Mesendoderm (in vitro differentiated cells): ENCODE data around the gene CERS5.
A peak's percentile ranks its signal among the peaks of the same experiment; 100 is the strongest.

Experiments used
- DNase-seq: peaks from one replicate; pipeline ENCODE4 v3.0.0; 2013
- H2AK5ac ChIP-seq: 2 replicates; pipeline ENCODE4 v1.6.1; 2013; ENCODE audit warnings: low read length, inconsistent platforms
- H2BK120ac ChIP-seq: 2 replicates; pipeline ENCODE4 v1.6.1; 2013; ENCODE audit warnings: low read depth, mild to moderate bottlenecking, low read length, moderate library complexity, mixed read lengths
- H2BK15ac ChIP-seq: replicated peaks from 2 replicates; pipeline ENCODE4 v1.6.1; 2013; ENCODE audit warnings: low read depth, mild to moderate bottlenecking, moderate library complexity
- H2BK5ac ChIP-seq: 2 replicates; pipeline ENCODE4 v1.6.1; 2013; ENCODE audit warnings: low read length, inconsistent platforms
- H3K18ac ChIP-seq: 2 replicates; pipeline ENCODE4 v1.6.1; 2013; ENCODE audit warnings: mild to moderate bottlenecking, low read length, mixed read lengths
- H3K23ac ChIP-seq: one replicate; pipeline ENCODE4 v1.6.1; 2013; ENCODE audit warnings: low read length
- H3K27ac ChIP-seq: 2 replicates; pipeline ENCODE4 v1.5.1; 2013; ENCODE audit warnings: low read depth, mild to moderate bottlenecking, inconsistent platforms, low read length, moderate library complexity
- H3K27me3 ChIP-seq: 2 replicates; pipeline ENCODE4 v1.6.1; 2013; ENCODE audit warnings: low read length, control low read depth, mild to moderate bottlenecking, inconsistent platforms; ENCODE audit not compliant: insufficient read depth, poor library complexity
- H3K36me3 ChIP-seq: 2 replicates; pipeline ENCODE4 v1.6.1; 2013; ENCODE audit warnings: low read length, inconsistent platforms; ENCODE audit not compliant: control insufficient read depth, insufficient read depth
- H3K4ac ChIP-seq: one replicate; pipeline ENCODE4 v1.6.1; 2013; ENCODE audit warnings: low read depth, mild to moderate bottlenecking, low read length, moderate library complexity
- H3K4me1 ChIP-seq: 2 replicates; pipeline ENCODE4 v1.6.1; 2013; ENCODE audit warnings: low read depth, low read length, inconsistent platforms; ENCODE audit not compliant: control insufficient read depth
- H3K4me2 ChIP-seq: 2 replicates; pipeline ENCODE4 v1.6.1; 2013; ENCODE audit warnings: low read length
- H3K4me3 ChIP-seq: 2 replicates; pipeline ENCODE4 v1.5.1; 2013; ENCODE audit warnings: mild to moderate bottlenecking, low read length
- H3K56ac ChIP-seq: one replicate; pipeline ENCODE4 v1.6.1; 2013; ENCODE audit warnings: low read length
- H3K79me1 ChIP-seq: 2 replicates; pipeline ENCODE4 v1.6.1; 2013; ENCODE audit warnings: low read length, inconsistent platforms
- H3K79me2 ChIP-seq: 2 replicates; pipeline ENCODE4 v1.6.1; 2013; ENCODE audit warnings: mild to moderate bottlenecking, low read length; ENCODE audit not compliant: control insufficient read depth, insufficient read depth
- H3K9ac ChIP-seq: 2 replicates; pipeline ENCODE4 v1.6.1; 2013; ENCODE audit warnings: low read length, inconsistent platforms
- H4K5ac ChIP-seq: one replicate; pipeline ENCODE4 v1.6.1; 2013; ENCODE audit warnings: low read length
- H4K8ac ChIP-seq: one replicate; pipeline ENCODE4 v1.6.1; 2013; ENCODE audit warnings: low read depth, mild to moderate bottlenecking, control low read depth, low read length, moderate library complexity
- WGBS: extraction: QIAGEN DNeasy Blood & Tissue Kit; methylation state at CpG from one replicate; pipeline ENCODE4 v1.1.7; 2013; ENCODE audit warnings: low lambda C conversion rate, missing lambda C conversion rate; ENCODE audit not compliant: insufficient coverage; ENCODE audit errors: extremely low coverage; 5-methylcytosine and 5-hydroxymethylcytosine counted together

The CERS5 gene

DNA sequence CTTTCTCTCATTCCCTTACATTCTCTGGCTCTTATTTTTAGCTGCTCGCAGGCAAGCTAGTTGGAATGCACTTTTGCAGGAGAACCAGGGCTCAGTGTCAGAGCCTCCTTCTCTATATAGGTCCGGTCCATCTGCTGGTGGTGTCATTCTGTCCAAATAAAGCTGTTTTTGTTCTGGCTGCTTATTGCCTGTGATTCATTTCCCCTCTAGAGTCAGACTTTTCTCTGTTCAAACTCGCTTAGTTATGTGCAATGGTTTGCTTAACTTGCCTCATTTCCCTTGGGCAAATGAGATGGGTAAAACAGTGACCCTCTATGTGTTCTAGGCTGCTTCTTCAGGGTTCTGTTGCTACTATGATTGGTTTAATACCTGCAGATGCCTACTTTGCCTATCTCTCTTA, 79.2 kb downstream of the CERS5 start:
- H3K4ac ChIP-seq = no peak overlapping the region
- no peak overlapping the region for H2BK5ac ChIP-seq
- H4K5ac ChIP-seq = no peak overlapping the region
- no CpG with 5 or more reads among the region's 3 CpGs for WGBS
- H3K9ac ChIP-seq = no peak overlapping the region
- H3K4me2 ChIP-seq = no peak overlapping the region
- H4K8ac ChIP-seq = no peak overlapping the region
- no peak overlapping the region for H3K4me3 ChIP-seq
- no peak overlapping the region for H2BK15ac ChIP-seq
- H3K27me3 ChIP-seq = no peaks in the 10 kb centered on the region
- no peak for DNase-seq
- H2AK5ac ChIP-seq = no peak overlapping the region
- peaks cover 16% of the 10 kb centered on the region for H3K36me3 ChIP-seq
- H3K4me1 ChIP-seq = peaks cover 3% of the 10 kb centered on the region
- peaks cover 12% of the 10 kb centered on the region for H3K79me2 ChIP-seq
- H2BK120ac ChIP-seq = no peak overlapping the region
- H3K79me1 ChIP-seq = peaks cover 12% of the 10 kb centered on the region
- no peak overlapping the region for H3K18ac ChIP-seq
- no peak overlapping the region for H3K27ac ChIP-seq
- no peak overlapping the region for H3K56ac ChIP-seq
- no peak overlapping the region for H3K23ac ChIP-seq

DNA sequence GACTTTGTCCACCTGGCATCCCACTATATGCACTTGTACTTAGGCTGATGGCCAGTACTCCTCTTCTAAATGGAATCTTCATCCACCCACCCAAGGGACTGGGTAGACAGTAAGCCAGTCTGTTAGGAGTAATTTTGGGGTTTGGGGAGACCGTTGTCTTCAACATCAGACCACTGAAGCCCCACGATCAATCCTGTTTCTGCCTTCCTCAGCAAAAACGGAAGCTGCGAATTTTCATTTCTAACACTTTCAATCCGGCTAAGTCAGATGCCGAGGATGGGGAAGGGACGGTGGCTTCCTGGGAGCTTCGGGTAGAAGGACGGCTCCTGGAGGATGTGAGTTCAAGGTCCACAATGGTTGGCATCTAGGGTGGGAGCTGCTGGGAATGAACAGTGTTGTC, 80.0 kb downstream of the CERS5 start:
- H3K9ac ChIP-seq = no peak overlapping the region
- DNase-seq = no peak
- H3K36me3 ChIP-seq = peaks cover 16% of the 10 kb centered on the region
- peaks cover 12% of the 10 kb centered on the region for H3K79me1 ChIP-seq
- H3K4me2 ChIP-seq = no peak overlapping the region
- H3K27ac ChIP-seq = no peak overlapping the region
- peak overlapping the region; percentile 15 for H3K56ac ChIP-seq
- H3K18ac ChIP-seq = no peak overlapping the region
- no peak overlapping the region for H4K8ac ChIP-seq
- peaks cover 12% of the 10 kb centered on the region for H3K79me2 ChIP-seq
- no peak overlapping the region for H3K23ac ChIP-seq
- no peak overlapping the region for H3K4ac ChIP-seq
- no peak overlapping the region for H4K5ac ChIP-seq
- H2AK5ac ChIP-seq = no peak overlapping the region
- H2BK15ac ChIP-seq = no peak overlapping the region
- no peak overlapping the region for H3K4me3 ChIP-seq
- H3K27me3 ChIP-seq = no peaks in the 10 kb centered on the region
- no peak overlapping the region for H2BK5ac ChIP-seq
- WGBS = no CpG with 5 or more reads among the region's 9 CpGs
- H3K4me1 ChIP-seq = peaks cover 3% of the 10 kb centered on the region
- no peak overlapping the region for H2BK120ac ChIP-seq

DNA sequence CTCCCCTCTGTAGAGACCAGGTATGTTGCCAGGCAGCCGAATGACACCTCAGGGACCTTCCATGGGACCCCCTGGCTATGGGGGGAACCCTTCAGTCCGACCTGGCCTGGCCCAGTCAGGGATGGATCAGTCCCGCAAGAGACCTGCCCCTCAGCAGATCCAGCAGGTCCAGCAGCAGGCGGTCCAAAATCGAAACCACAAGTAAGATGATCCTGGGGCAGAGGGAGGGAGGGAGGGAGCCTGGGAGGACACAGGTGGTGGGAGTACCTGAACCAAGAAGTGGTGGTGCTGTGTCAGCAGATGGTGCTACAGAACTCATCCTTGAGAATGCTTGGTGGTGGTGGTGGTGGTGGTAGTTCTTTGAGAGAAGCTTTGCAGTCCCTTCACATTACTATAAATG, 81.0 kb downstream of the CERS5 start:
- Histone ChIP-seq H2BK15ac (no peak overlapping the region), H3K79me2 (peaks cover 12% of the 10 kb centered on the region), H3K27me3 (no peaks in the 10 kb centered on the region), H3K56ac (peak overlapping the region; percentile 91), H2AK5ac (no peak overlapping the region), H4K8ac (no peak overlapping the region), H3K27ac (no peak overlapping the region), H3K4me2 (peak overlapping the region; percentile 71), H3K4me3 (peak overlapping the region; percentile 90), H3K9ac (peak overlapping the region; percentile 82), H3K4ac (no peak overlapping the region), H3K79me1 (peaks cover 12% of the 10 kb centered on the region), H3K4me1 (peaks cover 3% of the 10 kb centered on the region), H2BK120ac (no peak overlapping the region), H3K23ac (no peak overlapping the region), H3K18ac (no peak overlapping the region), H4K5ac (no peak overlapping the region), H2BK5ac (no peak overlapping the region), H3K36me3 (peaks cover 16% of the 10 kb centered on the region)
- WGBS = no CpG with 5 or more reads among the region's 5 CpGs
- peak; percentile 39 for DNase-seq

DNA sequence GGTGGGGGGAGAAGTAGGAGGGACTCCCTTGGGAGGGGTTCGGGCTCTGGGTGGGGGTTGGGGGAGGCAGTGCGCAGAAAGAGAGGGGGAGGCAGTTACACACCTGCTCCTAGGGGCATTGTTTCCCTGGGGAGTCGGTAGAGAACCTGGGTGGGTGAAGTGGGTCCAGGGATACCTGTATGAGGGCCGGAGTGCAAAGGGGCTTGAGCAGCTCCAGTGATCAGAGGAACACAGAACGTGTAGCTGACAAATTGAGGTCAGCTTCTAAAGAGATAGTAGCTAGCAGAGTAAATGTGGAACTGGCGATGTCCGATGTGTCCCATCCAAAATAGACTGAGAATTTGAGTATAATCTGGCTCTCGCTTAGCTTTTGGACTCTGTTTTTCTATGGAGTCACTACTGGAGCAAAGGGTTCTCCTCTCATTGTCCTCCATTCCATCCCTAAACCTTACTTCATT, 81.5 kb downstream of the CERS5 start:
- no peaks in the 10 kb centered on the region for H3K27me3 ChIP-seq
- no peak overlapping the region for H3K23ac ChIP-seq
- H2AK5ac ChIP-seq = no peak overlapping the region
- H3K18ac ChIP-seq = peak overlapping the region; percentile 98
- no peak overlapping the region for H2BK120ac ChIP-seq
- H3K4me1 ChIP-seq = peaks cover 3% of the 10 kb centered on the region
- no CpG with 5 or more reads among the region's 8 CpGs for WGBS
- no peak overlapping the region for H2BK15ac ChIP-seq
- no peak overlapping the region for H4K8ac ChIP-seq
- no peak overlapping the region for H4K5ac ChIP-seq
- peak overlapping the region; percentile 91 for H3K56ac ChIP-seq
- peak overlapping the region; percentile 22 for H3K27ac ChIP-seq
- H3K4me2 ChIP-seq = peak overlapping the region; percentile 71
- H3K36me3 ChIP-seq = peaks cover 16% of the 10 kb centered on the region
- peaks cover 12% of the 10 kb centered on the region for H3K79me1 ChIP-seq
- H3K4me3 ChIP-seq = peak overlapping the region; percentile 90
- DNase-seq = no peak
- H3K9ac ChIP-seq = peak overlapping the region; percentile 82
- H2BK5ac ChIP-seq = no peak overlapping the region
- no peak overlapping the region for H3K4ac ChIP-seq
- H3K79me2 ChIP-seq = peaks cover 12% of the 10 kb centered on the region

DNA sequence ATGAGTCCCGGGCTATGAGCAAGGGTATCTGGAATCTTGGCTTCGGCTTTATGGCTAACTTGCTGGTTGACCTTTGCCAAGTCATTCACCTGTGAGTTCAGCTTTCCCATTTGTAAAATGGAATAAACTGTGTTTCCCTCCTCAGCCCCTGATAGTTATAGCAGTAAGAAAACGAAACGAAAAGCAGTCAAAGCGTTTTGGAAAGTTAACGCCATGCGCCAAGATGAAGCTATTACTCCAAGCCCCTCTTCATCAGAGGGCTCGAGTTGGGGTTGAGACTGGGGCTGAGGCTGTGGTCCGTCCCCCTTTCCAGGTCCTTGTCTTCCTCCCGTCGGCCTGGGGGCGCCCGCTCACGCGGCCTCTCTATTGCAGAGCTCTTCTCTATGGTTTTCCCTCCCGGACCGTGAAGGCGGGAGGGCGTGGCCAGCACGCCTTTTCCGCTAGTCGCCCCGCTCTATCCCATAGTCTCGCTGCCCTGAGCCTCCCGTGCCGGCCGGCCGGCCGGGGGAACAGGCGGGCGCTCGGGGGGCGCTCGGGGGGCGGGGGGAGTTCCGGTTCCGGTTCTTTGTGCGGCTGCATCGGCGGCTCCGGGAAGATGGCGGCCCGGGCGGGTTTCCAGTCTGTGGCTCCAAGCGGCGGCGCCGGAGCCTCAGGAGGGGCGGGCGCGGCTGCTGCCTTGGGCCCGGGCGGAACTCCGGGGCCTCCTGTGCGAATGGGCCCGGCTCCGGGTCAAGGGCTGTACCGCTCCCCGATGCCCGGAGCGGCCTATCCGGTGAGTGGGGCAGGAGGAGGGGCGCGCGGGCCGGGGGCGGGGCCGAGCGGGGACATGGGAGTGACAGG, 82.2 kb downstream of the CERS5 start, which contains the start of gene SMARCD1:
Gene SMARCD1, plus strand, starts transcription at position 568 of the 840 bp plus-strand sequence. Its CDS starts 28 bp downstream, at position 596.
- Histone ChIP-seq H4K5ac (peak within 1 kb of the TSS; percentile 88), H2AK5ac (no peak within 1 kb of the TSS), H3K27ac (peak within 1 kb of the TSS; percentile 91), H3K36me3 (peaks cover 14% of the 10 kb centered on the region), H2BK5ac (peak within 1 kb of the TSS; percentile 50), H2BK120ac (no peak within 1 kb of the TSS), H3K9ac (peak within 1 kb of the TSS; percentile 87), H3K23ac (no peak within 1 kb of the TSS), H2BK15ac (no peak within 1 kb of the TSS), H3K4me1 (peaks cover 3% of the 10 kb centered on the region), H3K18ac (peak within 1 kb of the TSS; percentile 98), H3K27me3 (peaks cover 3% of the 10 kb centered on the region), H3K56ac (peak within 1 kb of the TSS; percentile 92), H3K4me2 (peak within 1 kb of the TSS; percentile 79), H3K79me2 (peaks cover 12% of the 10 kb centered on the region), H3K4me3 (peak within 1 kb of the TSS; percentile 90), H3K79me1 (peaks cover 12% of the 10 kb centered on the region), H4K8ac (peak within 1 kb of the TSS; percentile 87), H3K4ac (peak within 1 kb of the TSS; percentile 93)
- peak; percentile 97 for DNase-seq
- WGBS = no CpG with 5 or more reads among the region's 69 CpGs
